GM19351 (cell line): Measurements from ENCODE around the gene ZNF726.
"Not testable (repeated sequence)": the region's sequence is repeated elsewhere in the genome, so short reads cannot be mapped to it uniquely, and the experiment has no call there.

ENCODE experiments used
- ATAC-seq: cut with Tn5 transposase; IDR thresholded peaks from one replicate; pipeline ENCODE4 v1.9.1; 2021; ENCODE audit warnings: mild to moderate bottlenecking, moderate library complexity; ENCODE audit not compliant: unreplicated experiment

The ZNF726 gene

GRCh38 chr19:23914402-23915286 is at the start of gene ZNF726:
Gene ZNF726, plus strand, starts transcription at chr19:23914886. Its CDS starts 109 bp downstream, at chr19:23914995.
- ATAC-seq, result peak; percentile 96

- no peak for ATAC-seq
Observed at GRCh38 chr19:23867895-23868294, 46.8 kb upstream of the ZNF726 start.

GRCh38 chr19:23868630-23869029 is 46.1 kb upstream of the ZNF726 start:
- ATAC-seq, result no peak

GRCh38 chr19:23872282-23872919 is 42.3 kb upstream of the ZNF726 start:
- no peak for ATAC-seq

- ATAC-seq, result no peak
Observed at GRCh38 chr19:23876261-23876660, 38.4 kb upstream of the ZNF726 start.

GRCh38 chr19:23876756-23877155 is 37.9 kb upstream of the ZNF726 start:
- ATAC-seq, result not testable (repeated sequence)

GRCh38 chr19:23882493-23882892 is 32.2 kb upstream of the ZNF726 start:
- no peak for ATAC-seq

GRCh38 chr19:23884363-23884762 is 30.3 kb upstream of the ZNF726 start:
- ATAC-seq, result no peak

GRCh38 chr19:23887642-23888041 is 27.0 kb upstream of the ZNF726 start:
- ATAC-seq, result no peak

GRCh38 chr19:23896096-23896495 is 18.6 kb upstream of the ZNF726 start:
- ATAC-seq, result not testable (repeated sequence)

- no peak for ATAC-seq
Observed at GRCh38 chr19:23896912-23897311, 17.8 kb upstream of the ZNF726 start.

- no peak for ATAC-seq
Observed at GRCh38 chr19:23901360-23901759, 13.3 kb upstream of the ZNF726 start.

- ATAC-seq, result no peak
Observed at GRCh38 chr19:23904406-23904805, 10.3 kb upstream of the ZNF726 start.

GRCh38 chr19:23905771-23906170 is 8.9 kb upstream of the ZNF726 start:
- ATAC-seq, result no peak

GRCh38 chr19:23906835-23907234 is 7.9 kb upstream of the ZNF726 start:
- no peak for ATAC-seq

GRCh38 chr19:23908165-23908564 is 6.5 kb upstream of the ZNF726 start:
- no peak for ATAC-seq

- ATAC-seq, result no peak
Observed at GRCh38 chr19:23909222-23909621, 5.5 kb upstream of the ZNF726 start.

- no peak for ATAC-seq
Observed at GRCh38 chr19:23913931-23914330, 755 bp upstream of the ZNF726 start.

GRCh38 chr19:23916991-23917390 is 2.3 kb downstream of the ZNF726 start:
- no peak for ATAC-seq

GRCh38 chr19:23917856-23918255 is 3.2 kb downstream of the ZNF726 start:
- ATAC-seq, result no peak

- no peak for ATAC-seq
Observed at GRCh38 chr19:23925285-23925684, 10.6 kb downstream of the ZNF726 start.

GRCh38 chr19:23932878-23933277 is 18.2 kb downstream of the ZNF726 start:
- no peak for ATAC-seq
